Type B pancreatic cell (in vitro differentiated cells): Measurements from ENCODE around the gene PGAM2. TPM values are rescaled to one million over a fixed set of nuclear protein-coding genes. Genes with fewer than 3 reads are reported as not detected.

ENCODE experiments used
- DNase-seq: peaks from one replicate; pipeline ENCODE4 v3.0.0; 2021; ENCODE audit warnings: mixed read lengths; ENCODE audit not compliant: unreplicated experiment; ENCODE audit errors: extremely low spot score
- H3K27ac Mint-ChIP-seq: 2 replicates; pipeline ENCODE4 v1.8.0; 2021; ENCODE audit warnings: mild to moderate bottlenecking, mixed read lengths
- H3K27me3 Mint-ChIP-seq: 2 replicates; pipeline ENCODE4 v1.8.0; 2021; ENCODE audit warnings: mixed read lengths
- H3K36me3 Mint-ChIP-seq: 2 replicates; pipeline ENCODE4 v1.8.0; 2021; ENCODE audit warnings: mixed read lengths
- H3K4me1 Mint-ChIP-seq: one replicate; pipeline ENCODE4 v1.8.0; 2021; ENCODE audit warnings: mixed read lengths; ENCODE audit not compliant: unreplicated experiment
- H3K4me3 Mint-ChIP-seq: 2 replicates; pipeline ENCODE4 v1.8.0; 2021; ENCODE audit warnings: mild to moderate bottlenecking, mixed read lengths
- H3K9me3 Mint-ChIP-seq: 2 replicates; pipeline ENCODE4 v1.8.0; 2021; ENCODE audit warnings: mixed read lengths
- CTCF ChIP-seq: fragments of 200-600 bp; sonication (generic); conservative IDR thresholded peaks from 2 replicates; pipeline ENCODE4 v1.5.0; 2021; ENCODE audit warnings: antibody characterized with exemption, mild to moderate bottlenecking
- total RNA-seq: library from RNA; stranded (reverse); gene quantifications from 2 replicates; pipeline ENCODE4 v1.2.1, GENCODE V29; 2021; ENCODE audit warnings: low replicate concordance

The PGAM2 gene
- total RNA-seq, 1 donor from 2014 or later: 0.72 TPM

- peaks cover 15% of the 10 kb centered on the region for H3K36me3 Mint-ChIP-seq
- H3K9me3 Mint-ChIP-seq: no peaks in the 10 kb centered on the region
- H3K4me3 Mint-ChIP-seq: no peak overlapping the region
- H3K27ac Mint-ChIP-seq: no peak overlapping the region
- no peak for TF ChIP-seq CTCF
- no peaks in the 10 kb centered on the region for H3K27me3 Mint-ChIP-seq
- H3K4me1 Mint-ChIP-seq: peaks cover 3% of the 10 kb centered on the region
- DNase-seq: no peak
Observed at GRCh38 chr7:44052771-44053365, 12.5 kb downstream of the PGAM2 start.

GRCh38 chr7:44051611-44052220, 13.7 kb downstream of the PGAM2 start:
- Mint-ChIP-seq H3K9me3 (no peaks in the 10 kb centered on the region), H3K4me3 (no peak overlapping the region), H3K36me3 (peaks cover 11% of the 10 kb centered on the region), H3K4me1 (peaks cover 7% of the 10 kb centered on the region), H3K27me3 (no peaks in the 10 kb centered on the region), H3K27ac (no peak overlapping the region)
- no peak for DNase-seq
- no peak for TF ChIP-seq CTCF

GRCh38 chr7:44050915-44051560, 14.3 kb downstream of the PGAM2 start:
- H3K9me3 Mint-ChIP-seq: no peaks in the 10 kb centered on the region
- no peak for TF ChIP-seq CTCF
- no peak for DNase-seq
- H3K4me1 Mint-ChIP-seq: peaks cover 13% of the 10 kb centered on the region
- no peak overlapping the region for H3K4me3 Mint-ChIP-seq
- peaks cover 9% of the 10 kb centered on the region for H3K36me3 Mint-ChIP-seq
- H3K27me3 Mint-ChIP-seq: no peaks in the 10 kb centered on the region
- H3K27ac Mint-ChIP-seq: no peak overlapping the region

- no peaks in the 10 kb centered on the region for H3K27me3 Mint-ChIP-seq
- H3K27ac Mint-ChIP-seq: no peak overlapping the region
- no peaks in the 10 kb centered on the region for H3K9me3 Mint-ChIP-seq
- no peak for TF ChIP-seq CTCF
- H3K4me1 Mint-ChIP-seq: peaks cover 21% of the 10 kb centered on the region
- peaks cover 4% of the 10 kb centered on the region for H3K36me3 Mint-ChIP-seq
- no peak overlapping the region for H3K4me3 Mint-ChIP-seq
- no peak for DNase-seq
Observed at GRCh38 chr7:44050121-44050914, 15.0 kb downstream of the PGAM2 start.

- no peak overlapping the region for H3K27ac Mint-ChIP-seq
- no peaks in the 10 kb centered on the region for H3K36me3 Mint-ChIP-seq
- no peaks in the 10 kb centered on the region for H3K9me3 Mint-ChIP-seq
- H3K4me3 Mint-ChIP-seq: no peak overlapping the region
- TF ChIP-seq CTCF: no peak
- no peaks in the 10 kb centered on the region for H3K27me3 Mint-ChIP-seq
- DNase-seq: no peak
- peaks cover 27% of the 10 kb centered on the region for H3K4me1 Mint-ChIP-seq
Observed at GRCh38 chr7:44048031-44048795, 17.2 kb downstream of the PGAM2 start.
